IMR-90 (cell line): ENCODE results near the gene ATP2B1. TPM values are rescaled to one million over a fixed set of nuclear protein-coding genes. Genes with fewer than 3 reads are reported as not detected.

Source experiments
- ATAC-seq: fragments of 200-7000 bp; cut with Tn5 transposase; 2 replicates; pipeline ENCODE4 v1.9.1; 2020; ENCODE audit warnings: low read depth, mild to moderate bottlenecking, moderate library complexity
- BruUV-seq: library from RNA; stranded (reverse); fragments of 400-500 nt; replicated peaks from 2 replicates; lab custom pipeline; 2021; lab: Mats Ljungman, UMichigan
- CTCF ChIA-PET: fragments of 300-600 bp; formaldehyde crosslinking; extraction: SDS; loops from one replicate; lab custom pipeline; 2021; ENCODE audit warnings: antibody characterized with exemption; lab: Yijun Ruan, JAX
- POLR2A ChIA-PET: fragments of 300-600 bp; sonication (Branson Sonifier 250); formaldehyde crosslinking; loops from one replicate; lab custom pipeline; 2022; ENCODE audit warnings: antibody characterized with exemption; ENCODE audit not compliant: unreplicated experiment; lab: Charles Lee
- DNase-seq: peaks from one replicate; pipeline ENCODE4 v3.0.0; 2013
- H2AFZ ChIP-seq: replicated peaks from 2 replicates; pipeline ENCODE3; 2013; ENCODE audit warnings: low read length, mild to moderate bottlenecking; ENCODE audit not compliant: poor library complexity
- H2AK5ac ChIP-seq: 2 replicates; pipeline ENCODE4 v1.6.1; 2013; ENCODE audit warnings: low read depth, low read length, inconsistent platforms
- H2AK9ac ChIP-seq: replicated peaks from 2 replicates; pipeline ENCODE3; 2013; ENCODE audit warnings: mild to moderate bottlenecking, low read depth, low read length, moderate library complexity; ENCODE audit not compliant: poor library complexity
- H2BK120ac ChIP-seq: 2 replicates; pipeline ENCODE4 v1.6.1; 2013; ENCODE audit warnings: low read depth, low read length, inconsistent platforms
- H2BK15ac ChIP-seq: 3 replicates; pipeline ENCODE4 v1.6.1; 2013; ENCODE audit warnings: low read depth, low read length, inconsistent platforms
- H2BK20ac ChIP-seq: 2 replicates; pipeline ENCODE4 v1.6.1; 2013; ENCODE audit warnings: low read depth, mild to moderate bottlenecking, inconsistent platforms, low read length, moderate library complexity
- H2BK5ac ChIP-seq: 2 replicates; pipeline ENCODE4 v1.6.1; 2013; ENCODE audit warnings: mild to moderate bottlenecking, low read depth, low read length, inconsistent platforms; ENCODE audit not compliant: poor library complexity, severe bottlenecking
- H3K14ac ChIP-seq: replicated peaks from 2 replicates; pipeline ENCODE4 v1.6.1; 2013; ENCODE audit warnings: low read depth, low read length, inconsistent platforms
- H3K18ac ChIP-seq: 2 replicates; pipeline ENCODE4 v1.6.1; 2013; ENCODE audit warnings: low read depth, low read length, control low read depth
- H3K23ac ChIP-seq: 2 replicates; pipeline ENCODE4 v1.6.1; 2013; ENCODE audit warnings: low read depth, low read length, inconsistent platforms
- H3K27ac ChIP-seq: 2 replicates; pipeline ENCODE4 v1.5.1; 2013; ENCODE audit warnings: mild to moderate bottlenecking, control low read depth, low read length; ENCODE audit not compliant: insufficient read depth
- H3K27me3 ChIP-seq: 2 replicates; pipeline ENCODE4 v1.6.1; 2013; ENCODE audit warnings: low read length; ENCODE audit not compliant: control insufficient read depth, insufficient read depth
- H3K36me3 ChIP-seq: 2 replicates; pipeline ENCODE4 v1.6.1; 2013; ENCODE audit warnings: low read length, mixed read lengths; ENCODE audit not compliant: control insufficient read depth, insufficient read depth
- H3K4ac ChIP-seq: 2 replicates; pipeline ENCODE4 v1.6.1; 2013; ENCODE audit warnings: low read depth, low read length, inconsistent platforms
- H3K4me1 ChIP-seq: 2 replicates; pipeline ENCODE4 v1.6.1; 2013; ENCODE audit warnings: low read length, mixed read lengths; ENCODE audit not compliant: control insufficient read depth, insufficient read depth
- H3K4me2 ChIP-seq: 2 replicates; pipeline ENCODE4 v1.6.1; 2013; ENCODE audit warnings: low read depth, mild to moderate bottlenecking, control low read depth, low read length, moderate library complexity
- H3K4me3 ChIP-seq: 2 replicates; pipeline ENCODE4 v1.5.1; 2013; ENCODE audit warnings: low read depth, mild to moderate bottlenecking, control low read depth, low read length, moderate library complexity; ENCODE audit not compliant: insufficient read depth
- H3K56ac ChIP-seq: 2 replicates; pipeline ENCODE4 v1.6.1; 2013; ENCODE audit warnings: low read length, inconsistent platforms; ENCODE audit not compliant: insufficient read depth; ENCODE audit errors: extremely low read depth
- H3K79me1 ChIP-seq, 2 experiments: 2 replicates each; pipeline ENCODE4 v1.6.1; 2013; ENCODE audit warnings: low read length in 2 of 2, inconsistent platforms in 1 of 2, low read depth in 1 of 2
- H3K9ac ChIP-seq: 2 replicates; pipeline ENCODE4 v1.6.1; 2013; ENCODE audit warnings: low read depth, low read length, control low read depth
- H3K9me1 ChIP-seq: 2 replicates; pipeline ENCODE4 v1.6.1; 2013; ENCODE audit warnings: low read length, inconsistent platforms; ENCODE audit not compliant: insufficient read depth
- H3K9me3 ChIP-seq: 2 replicates; pipeline ENCODE4 v1.6.1; 2013; ENCODE audit warnings: low read length; ENCODE audit not compliant: control insufficient read depth, insufficient read depth
- H4K20me1 ChIP-seq: 2 replicates; pipeline ENCODE4 v1.6.1; 2013; ENCODE audit warnings: low read length, inconsistent platforms; ENCODE audit not compliant: insufficient read depth
- H4K5ac ChIP-seq: 2 replicates; pipeline ENCODE4 v1.6.1; 2013; ENCODE audit warnings: mild to moderate bottlenecking, low read depth, low read length, control low read depth
- H4K8ac ChIP-seq, 2 experiments: 2 replicates each; pipeline ENCODE4 v1.6.1; 2013; ENCODE audit warnings: low read depth in 2 of 2, low read length in 2 of 2, control low read depth in 1 of 2, inconsistent platforms in 1 of 2
- H4K91ac ChIP-seq: 2 replicates; pipeline ENCODE4 v1.6.1; 2013; ENCODE audit warnings: low read depth, low read length, inconsistent platforms; ENCODE audit not compliant: insufficient read depth
- CHD1 ChIP-seq: IDR thresholded peaks from 2 replicates; pipeline ENCODE4 v1.6.1; 2012; ENCODE audit warnings: low read depth, low read length, improper control_type of control experiment
- MXI1 ChIP-seq: IDR thresholded peaks from 2 replicates; pipeline ENCODE4 v1.6.1; 2012; ENCODE audit warnings: low read depth, mild to moderate bottlenecking, low read length, moderate library complexity, borderline replicate concordance
- RAD21 ChIP-seq: IDR thresholded peaks from 2 replicates; pipeline ENCODE4 v1.6.1; 2012; ENCODE audit warnings: low read length, improper control_type of control experiment
- WGBS, 2 experiments: methylation state at CpG; one replicate each; pipeline versions ENCODE4 v1.1.5 to v1.1.7; 2013; ENCODE audit warnings: missing lambda C conversion rate in 2 of 2; ENCODE audit not compliant: insufficient read length in 1 of 2; ENCODE audit errors: extremely low coverage in 2 of 2; 5-methylcytosine and 5-hydroxymethylcytosine counted together
- dilution Hi-C: fragments of 300-500 bp; cut with HindIII; formaldehyde crosslinking; loops from one replicate; pipeline ENCODE4 v1.14.3; 2018; ENCODE audit warnings: low sequenced_read_pairs; ENCODE audit not compliant: unreplicated experiment
- in situ Hi-C: fragments of 300-500 bp; cut with MboI; formaldehyde crosslinking; loops from 3 replicates; pipeline ENCODE4 v1.14.3; 2019; ENCODE audit warnings: low sequenced_read_pairs, inconsistent platforms, mixed read lengths
- intact Hi-C: fragments of 100-400 bp; cut with micrococcal nuclease; formaldehyde crosslinking; loops from 2 replicates; pipeline ENCODE4 v1.10.0; 2022
- polyA plus RNA-seq, 3 experiments: library from polyadenylated mRNA; depleted of rRNA; stranded (reverse); fragments of >200 nt; gene quantifications; 2 replicates each; pipeline ENCODE4 v1.2.3, GENCODE V29; 2012; ENCODE audit warnings: low replicate concordance in 1 of 3
- total RNA-seq: library from RNA; depleted of rRNA; stranded (reverse); fragments of >200 nt; gene quantifications from 2 replicates; pipeline ENCODE4 v1.2.3, GENCODE V29; 2012

The ATP2B1 gene
- total and polyA plus RNA-seq, 2 of the 4 experiments (the other 2 are of a cell fraction) = 9.9 to 32.6 TPM

DNA sequence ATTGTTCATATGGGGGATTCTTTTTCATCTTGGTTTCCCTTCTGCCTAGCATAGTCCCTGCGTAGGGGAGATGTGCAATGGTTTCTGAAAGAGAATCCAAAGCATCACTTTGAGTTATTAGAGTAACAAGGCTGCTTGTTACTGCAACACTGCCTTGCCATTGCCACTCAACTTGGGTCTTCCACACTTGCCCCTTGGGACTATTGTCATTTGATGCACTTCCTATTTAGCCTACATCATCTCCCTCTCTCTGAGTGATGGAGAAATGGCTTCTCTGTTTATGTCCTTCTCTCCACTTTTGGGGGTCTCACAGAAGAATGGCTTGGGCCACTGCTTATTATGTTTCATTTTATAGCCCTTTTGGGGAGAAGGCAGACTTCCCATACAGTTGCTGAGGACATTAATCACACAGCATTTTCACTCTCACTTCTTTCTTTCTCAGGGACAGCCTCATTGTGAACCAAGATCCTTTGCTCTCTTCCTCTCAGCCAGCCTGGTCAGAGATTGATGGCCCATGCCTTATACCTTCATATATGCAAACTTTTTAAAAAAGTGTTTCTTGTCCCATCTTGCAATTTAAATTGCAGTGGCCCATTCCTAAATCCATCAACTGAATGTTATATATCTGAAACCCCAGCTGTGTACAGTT lies 131.9 kb downstream of the ATP2B1 start:
- no peak overlapping the region for H4K91ac ChIP-seq
- no peak overlapping the region for H4K5ac ChIP-seq
- no peak overlapping the region for H2BK15ac ChIP-seq
- H2BK5ac ChIP-seq = no peak overlapping the region
- CTCF ChIA-PET = interaction anchor here (0.6 kb wide), 1 partner anchor 299 kb away, joined by 3 read pairs; no protein-coding TSS in a partner anchor
- no peaks in the 10 kb centered on the region for H3K27me3 ChIP-seq
- H3K18ac ChIP-seq = no peak overlapping the region
- WGBS, 2 experiments = no CpG with 5 or more reads among the region's 1 CpG
- H3K36me3 ChIP-seq = no peaks in the 10 kb centered on the region
- H3K79me1 ChIP-seq = no peaks in the 10 kb centered on the region
- no peak overlapping the region; the same call in 1 of the 2 replicates for H2BK20ac ChIP-seq
- H3K23ac ChIP-seq = no peak overlapping the region
- no peak overlapping the region for H2AK5ac ChIP-seq
- intact Hi-C loops (no loop called here), dilution Hi-C loops (no loop called here), in situ Hi-C loops (no loop called here)
- H3K4ac ChIP-seq = no peak overlapping the region
- H3K27ac ChIP-seq = no peak overlapping the region
- no peak overlapping the region for H3K4me3 ChIP-seq
- no peaks in the 10 kb centered on the region for H4K20me1 ChIP-seq
- POLR2A ChIA-PET = interaction anchor here (0.7 kb wide), 1 partner anchor 32 kb away, joined by 3 read pairs; no protein-coding TSS in a partner anchor
- no peak overlapping the region for H4K8ac ChIP-seq
- H3K9ac ChIP-seq = no peak overlapping the region
- BruUV-seq = no TSS peak
- H2BK120ac ChIP-seq = no peak overlapping the region; the same call in 1 of the 2 replicates
- H3K9me3 ChIP-seq = no peaks in the 10 kb centered on the region
- H2AFZ ChIP-seq = no peak overlapping the region
- no peak overlapping the region for H3K14ac ChIP-seq
- H3K56ac ChIP-seq = no peak overlapping the region
- no peak overlapping the region for H2AK9ac ChIP-seq
- TF ChIP-seq RAD21 = no peak
- TF ChIP-seq MXI1 = no peak
- no peak for TF ChIP-seq CHD1
- H3K4me1 ChIP-seq = peaks cover 7% of the 10 kb centered on the region
- no peaks in the 10 kb centered on the region for H3K9me1 ChIP-seq
- H3K4me2 ChIP-seq = no peak overlapping the region
- no peak for ATAC-seq
- DNase-seq = no peak
